ENCODE results near the gene EXT2.

GRCh38 chr11:44178381-44178780, 82.9 kb downstream of the EXT2 start:
- no peak for TF ChIP-seq CTCF (IDR thresholded peaks at IDR 0.05)
- TF ChIP-seq POLR2A (IDR thresholded peaks at IDR 0.05): no peak
- no peak for TF ChIP-seq POLR2AphosphoS5 (IDR thresholded peaks at IDR 0.05)
